Mesodermal cell (in vitro differentiated cells): Measurements from ENCODE around the gene SPG21.
"Not testable (repeated sequence)": the region's sequence is repeated elsewhere in the genome, so short reads cannot be mapped to it uniquely, and the experiment has no call there.

ENCODE experiments used
- H3K27ac ChIP-seq: 2 replicates; pipeline ENCODE4 v1.7.0; 2013; ENCODE audit warnings: mild to moderate bottlenecking, low read depth, low read length, moderate library complexity; ENCODE audit not compliant: severe bottlenecking
- H3K36me3 ChIP-seq: 2 replicates; pipeline ENCODE4 v1.7.1; 2013; ENCODE audit warnings: mild to moderate bottlenecking, low read length, moderate library complexity; ENCODE audit not compliant: control insufficient read depth, insufficient read depth
- H3K4me1 ChIP-seq: one replicate; pipeline ENCODE4 v1.7.1; 2013; ENCODE audit warnings: mild to moderate bottlenecking, low read length; ENCODE audit not compliant: insufficient read depth, control insufficient read depth, poor library complexity, severe bottlenecking
- H3K4me3 ChIP-seq: 2 replicates; pipeline ENCODE4 v1.7.0; 2013; ENCODE audit warnings: low read length, control low read depth, mild to moderate bottlenecking; ENCODE audit not compliant: insufficient read depth, poor library complexity, severe bottlenecking; ENCODE audit errors: extremely low read depth
- H3K9me3 ChIP-seq: 2 replicates; pipeline ENCODE4 v1.7.1; 2013; ENCODE audit warnings: mild to moderate bottlenecking, low read length, moderate library complexity; ENCODE audit not compliant: control insufficient read depth
- WGBS, 2 experiments: methylation state at CpG; one replicate each; pipeline ENCODE4 v1.1.5; 2013; ENCODE audit warnings: missing lambda C conversion rate in 2 of 2; ENCODE audit not compliant: insufficient coverage in 2 of 2; 5-methylcytosine and 5-hydroxymethylcytosine counted together

SPG21 gene

DNA sequence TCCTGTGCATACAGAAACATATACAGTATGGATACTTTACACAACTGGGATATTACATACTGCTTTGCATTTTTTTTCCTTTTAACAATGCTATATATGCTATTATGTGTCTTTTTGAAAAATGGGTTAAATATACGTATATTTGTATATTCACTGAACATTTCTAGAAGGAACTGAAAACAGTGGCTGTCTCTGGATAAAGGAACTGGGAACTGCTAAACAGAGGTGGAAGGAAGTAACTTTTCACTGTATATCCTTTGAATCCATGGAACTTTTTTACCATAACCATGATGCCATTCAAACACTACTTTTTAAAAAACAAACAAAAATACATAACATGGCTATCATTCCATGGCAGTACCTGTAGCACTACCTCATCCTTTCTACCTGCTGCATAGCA lies 37.9 kb upstream of the SPG21 start:
- Histone ChIP-seq H3K9me3 (no peaks in the 10 kb centered on the region), H3K27ac (no peak overlapping the region), H3K4me1 (peaks cover 10% of the 10 kb centered on the region), H3K4me3 (no peak overlapping the region), H3K36me3 (peaks cover 27% of the 10 kb centered on the region)
- WGBS, 2 experiments: no CpG with 5 or more reads among the region's 1 CpG

DNA sequence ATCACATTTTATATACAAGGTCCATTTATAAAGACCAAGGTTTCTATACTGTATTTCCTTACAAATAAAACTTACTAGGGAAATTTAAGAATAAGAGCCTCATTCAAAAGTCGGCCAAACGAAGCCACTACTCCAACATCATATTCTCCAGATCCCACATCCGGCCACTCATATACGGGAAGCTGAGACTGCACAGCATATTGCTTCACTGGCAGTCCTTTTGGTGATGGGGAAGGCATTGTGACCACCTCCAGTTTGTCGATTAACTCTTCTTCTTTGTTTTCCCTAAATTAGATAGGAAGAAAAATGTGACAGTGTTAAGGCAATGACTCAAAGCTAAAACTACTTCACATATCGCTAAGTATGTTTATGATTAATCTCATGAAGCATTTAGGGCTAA lies 37.0 kb upstream of the SPG21 start:
- WGBS, 2 experiments: 96 to 100% methylated on average over 2 to 5 of the region's 6 CpGs
- H3K9me3 ChIP-seq: no peaks in the 10 kb centered on the region

DNA sequence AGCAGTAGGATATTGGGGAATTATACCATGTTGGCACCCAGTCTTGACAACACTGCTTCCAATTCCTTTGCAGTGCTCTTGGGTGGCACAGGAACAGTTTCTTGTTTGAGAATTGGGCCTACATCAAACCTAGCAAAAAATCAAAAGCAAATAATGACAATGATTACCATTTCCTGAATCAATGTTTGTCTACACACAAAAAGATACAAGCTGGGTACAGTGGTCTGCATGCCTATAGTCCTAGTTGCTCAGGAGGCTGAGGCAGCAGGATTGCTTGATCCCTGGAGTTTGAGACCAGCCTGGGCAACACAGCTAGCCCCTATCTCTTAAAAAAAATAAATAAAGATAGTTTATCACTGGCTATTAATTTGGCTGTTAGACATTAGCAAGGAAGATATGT lies 31.8 kb upstream of the SPG21 start:
- H3K36me3 ChIP-seq: peaks cover 61% of the 10 kb centered on the region
- no peaks in the 10 kb centered on the region for H3K4me1 ChIP-seq
- H3K4me3 ChIP-seq: no peak overlapping the region
- H3K9me3 ChIP-seq: no peaks in the 10 kb centered on the region
- no peak overlapping the region for H3K27ac ChIP-seq

More for the DNA sequence above, 37.0 kb upstream of the SPG21 start:
- no peak overlapping the region for H3K4me3 ChIP-seq
- peaks cover 10% of the 10 kb centered on the region for H3K4me1 ChIP-seq
- peaks cover 27% of the 10 kb centered on the region for H3K36me3 ChIP-seq
- no peak overlapping the region for H3K27ac ChIP-seq

DNA sequence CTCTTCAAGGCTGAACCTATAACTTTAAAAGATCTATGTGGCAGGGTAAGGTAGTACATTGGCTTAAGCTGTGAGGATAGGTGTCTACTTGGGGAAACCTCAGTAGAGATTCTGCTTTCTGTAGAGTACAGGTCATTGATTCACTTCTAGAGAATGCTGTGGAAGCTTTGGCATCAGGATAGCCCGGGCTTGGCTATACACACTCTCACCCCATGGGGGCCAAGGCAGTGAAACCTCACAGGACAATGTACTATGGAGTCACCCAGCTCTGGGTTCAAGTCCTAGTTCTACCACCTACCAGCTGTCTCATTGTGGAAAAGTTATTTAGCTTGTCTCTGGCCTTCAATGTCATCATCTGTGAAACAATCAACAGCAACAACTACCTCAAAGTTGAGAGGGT lies 30.7 kb upstream of the SPG21 start:
- H3K9me3 ChIP-seq: no peaks in the 10 kb centered on the region
- H3K36me3 ChIP-seq: peaks cover 59% of the 10 kb centered on the region
- no peak overlapping the region for H3K4me3 ChIP-seq
- no peaks in the 10 kb centered on the region for H3K4me1 ChIP-seq
- no CpG with 5 or more reads among the region's 1 CpG for WGBS, 2 experiments
- H3K27ac ChIP-seq: no peak overlapping the region

DNA sequence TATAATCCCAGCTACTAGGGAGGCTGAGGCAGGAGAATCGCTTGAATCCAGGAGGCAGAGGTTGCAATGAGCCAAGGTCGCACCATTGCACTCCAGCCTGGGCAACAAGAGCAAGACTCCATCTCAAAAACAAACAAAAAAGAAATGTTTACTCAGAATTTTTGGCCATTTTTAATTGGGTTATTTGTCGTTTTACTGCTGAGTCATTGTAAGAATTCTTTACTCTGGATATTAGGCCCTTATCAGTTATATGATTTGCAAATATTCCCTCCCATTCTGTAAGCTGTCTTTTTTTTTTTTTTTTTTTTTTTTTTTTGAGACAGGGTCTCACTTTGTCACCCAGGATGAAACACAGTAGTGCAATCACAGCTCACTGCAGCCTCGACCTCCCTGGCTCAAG lies 21.5 kb upstream of the SPG21 start:
- H3K4me1 ChIP-seq, H3K27ac ChIP-seq, H3K4me3 ChIP-seq, H3K9me3 ChIP-seq: not testable (repeated sequence)
- peaks cover 54% of the 10 kb centered on the region for H3K36me3 ChIP-seq
- 76 to 97% methylated on average over 3 of the region's 4 CpGs for WGBS, 2 experiments

DNA sequence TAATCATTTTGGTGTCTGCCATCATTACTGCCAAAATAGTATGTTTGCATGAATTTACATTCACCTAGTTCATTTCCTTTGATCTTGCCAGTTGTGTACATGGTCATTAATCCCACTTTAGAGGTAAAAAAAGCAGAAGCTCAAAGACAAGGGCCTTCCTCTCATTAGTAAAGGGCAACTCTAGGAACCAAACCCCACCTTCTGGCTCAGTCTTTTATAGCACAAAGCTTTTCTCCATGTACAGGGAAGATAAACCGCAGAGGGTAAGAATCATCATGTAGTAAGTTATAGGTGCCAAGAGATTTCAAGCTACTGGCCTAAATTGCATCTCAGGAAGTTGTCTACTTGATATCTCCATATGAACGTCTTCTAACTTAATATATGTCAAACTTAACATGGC lies 19.3 kb upstream of the SPG21 start:
- Histone ChIP-seq H3K9me3 (no peaks in the 10 kb centered on the region), H3K36me3 (peaks cover 36% of the 10 kb centered on the region), H3K4me3 (no peak overlapping the region), H3K27ac (no peak overlapping the region), H3K4me1 (no peaks in the 10 kb centered on the region)
- 50 to 75% methylated on average over 1 of the region's 2 CpGs for WGBS, 2 experiments

DNA sequence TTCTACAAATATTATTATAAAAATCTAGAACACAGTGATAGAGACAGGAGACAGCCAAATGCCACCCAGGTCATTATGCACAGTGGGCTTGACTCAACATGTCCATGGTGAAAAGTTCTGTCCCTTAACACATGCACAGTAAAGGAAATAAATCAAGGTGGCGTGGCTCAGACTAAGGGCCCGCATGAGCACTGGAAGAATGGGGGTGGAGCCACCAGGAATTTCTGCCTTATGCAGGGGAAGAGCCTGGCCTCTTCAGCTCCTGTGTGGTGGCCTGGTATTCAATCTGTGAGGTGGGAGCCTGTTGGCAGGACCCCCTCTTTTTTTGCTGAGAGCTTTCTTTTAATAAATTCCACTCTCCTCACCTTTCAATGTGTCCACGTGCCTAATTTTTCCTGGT lies 17.2 kb upstream of the SPG21 start:
- no peaks in the 10 kb centered on the region for H3K4me1 ChIP-seq
- no peak overlapping the region for H3K27ac ChIP-seq
- no peaks in the 10 kb centered on the region for H3K9me3 ChIP-seq
- peaks cover 36% of the 10 kb centered on the region for H3K36me3 ChIP-seq
- 100% methylated on average over 2 of the region's 3 CpGs for WGBS, 2 experiments
- no peak overlapping the region for H3K4me3 ChIP-seq

DNA sequence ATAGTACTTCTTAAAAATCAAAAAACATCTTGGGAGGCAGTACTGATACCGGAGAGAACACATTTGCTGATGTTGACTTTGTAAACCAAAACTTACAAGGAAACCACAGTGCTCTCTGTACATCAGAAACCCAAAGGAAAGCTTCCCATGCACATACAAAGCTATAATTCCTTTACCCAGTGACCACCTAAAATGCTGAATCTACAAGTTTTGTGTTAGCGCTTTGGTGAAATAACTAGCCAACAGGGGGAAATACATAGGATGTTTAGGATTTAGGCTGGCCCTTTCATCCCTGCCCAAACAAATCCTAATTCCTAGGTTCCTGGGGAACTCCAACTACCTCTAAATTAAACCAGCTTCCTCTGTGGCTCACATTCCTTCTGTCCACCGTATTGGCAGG lies 15.3 kb upstream of the SPG21 start:
- no CpG with 5 or more reads among the region's 3 CpGs for WGBS, 2 experiments
- Histone ChIP-seq H3K9me3 (no peaks in the 10 kb centered on the region), H3K36me3 (peaks cover 25% of the 10 kb centered on the region), H3K4me1 (no peaks in the 10 kb centered on the region), H3K27ac (no peak overlapping the region), H3K4me3 (no peak overlapping the region)

DNA sequence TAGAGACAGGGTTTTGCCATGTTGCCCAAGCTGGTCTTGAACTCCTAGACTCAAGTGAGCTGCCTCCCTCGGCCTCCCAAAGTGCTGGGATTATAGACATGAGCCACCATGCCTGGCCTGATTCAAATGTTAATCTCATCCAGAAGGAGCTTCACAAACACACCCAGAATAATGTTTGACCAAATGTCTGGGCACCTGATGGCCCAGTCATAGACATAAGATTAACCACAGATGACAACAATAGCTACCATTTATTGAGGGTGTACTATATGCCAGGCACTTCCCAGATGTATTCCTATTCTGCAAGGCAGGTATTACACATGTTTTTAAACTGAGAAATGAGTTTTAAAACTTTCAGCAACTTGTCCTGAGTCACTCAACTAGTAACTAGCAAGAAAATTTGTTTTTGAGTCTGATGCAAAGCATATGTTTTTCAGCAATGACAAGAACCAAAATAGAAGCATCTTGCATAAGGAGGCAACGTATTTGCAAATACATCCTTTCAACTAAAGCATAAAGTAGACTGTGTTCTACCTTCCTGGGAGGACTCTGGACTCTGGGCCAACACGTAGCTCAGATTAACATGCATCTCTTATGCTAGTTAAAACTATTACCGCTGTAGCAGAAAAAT lies 8.1 kb upstream of the SPG21 start:
- Histone ChIP-seq H3K27ac (no peak overlapping the region), H3K4me3 (no peak overlapping the region), H3K36me3 (peaks cover 11% of the 10 kb centered on the region), H3K9me3 (no peaks in the 10 kb centered on the region), H3K4me1 (no peaks in the 10 kb centered on the region)
- 86 to 87% methylated on average over 3 to 4 of the region's 4 CpGs for WGBS, 2 experiments

DNA sequence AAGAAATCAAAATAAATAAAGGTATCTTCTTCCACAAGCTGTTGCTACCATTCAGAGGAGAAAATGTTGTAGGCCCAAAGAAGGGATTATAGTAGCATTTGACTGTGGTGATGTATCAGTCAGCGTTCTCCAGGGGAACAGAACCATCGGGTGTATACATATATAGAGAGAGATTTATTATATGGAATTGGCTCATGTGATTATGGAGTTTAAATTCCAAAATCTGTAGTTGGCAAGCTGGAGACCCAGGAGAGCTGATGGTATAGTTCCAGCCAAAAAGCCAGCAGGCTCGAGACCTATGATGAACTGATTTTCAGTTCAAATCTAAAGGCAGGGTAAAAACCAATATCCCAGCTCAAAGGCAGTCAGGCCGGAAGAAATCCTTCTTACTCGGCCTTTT lies 7.4 kb upstream of the SPG21 start:
- WGBS, 2 experiments: 85 to 88% methylated on average over 5 of the region's 5 CpGs
- H3K27ac ChIP-seq: no peak overlapping the region
- no peaks in the 10 kb centered on the region for H3K9me3 ChIP-seq
- no peaks in the 10 kb centered on the region for H3K4me1 ChIP-seq
- H3K36me3 ChIP-seq: peaks cover 3% of the 10 kb centered on the region
- H3K4me3 ChIP-seq: no peak overlapping the region

DNA sequence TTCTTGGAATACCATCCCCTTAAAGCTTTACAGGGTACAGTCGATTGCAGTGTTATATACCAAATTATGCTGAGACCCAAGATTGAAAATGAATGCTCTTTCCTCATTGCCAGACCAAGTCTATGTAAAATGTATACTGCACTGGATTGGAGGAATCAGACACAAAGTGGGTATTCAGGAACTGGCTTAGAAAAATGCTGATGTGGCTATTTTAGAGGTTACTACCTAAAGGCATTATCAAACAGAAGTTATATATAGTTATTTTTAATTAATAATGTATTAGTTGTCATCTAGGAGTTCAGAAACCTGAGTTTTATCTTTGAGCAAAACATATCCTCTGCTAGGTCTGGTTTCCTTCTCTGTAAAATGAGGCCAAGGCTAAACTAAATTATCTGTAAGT lies 3.6 kb upstream of the SPG21 start:
- no peak overlapping the region for H3K4me3 ChIP-seq

More for the DNA sequence above, 3.6 kb upstream of the SPG21 start:
- Histone ChIP-seq H3K9me3 (no peaks in the 10 kb centered on the region), H3K4me1 (no peaks in the 10 kb centered on the region), H3K27ac (no peak overlapping the region), H3K36me3 (no peaks in the 10 kb centered on the region)
- WGBS, 2 experiments: 100% methylated on average over 1 of the region's 1 CpG; no CpG with 5 or more reads in 1 of the 2 experiments
